ENCODE data around the gene TTC5. TPM values are rescaled to one million over a fixed set of nuclear protein-coding genes. Genes with fewer than 3 reads are reported as not detected.

The TTC5 gene
- total RNA-seq, 1 donor from 2014 or later: 15.1 TPM

DNA sequence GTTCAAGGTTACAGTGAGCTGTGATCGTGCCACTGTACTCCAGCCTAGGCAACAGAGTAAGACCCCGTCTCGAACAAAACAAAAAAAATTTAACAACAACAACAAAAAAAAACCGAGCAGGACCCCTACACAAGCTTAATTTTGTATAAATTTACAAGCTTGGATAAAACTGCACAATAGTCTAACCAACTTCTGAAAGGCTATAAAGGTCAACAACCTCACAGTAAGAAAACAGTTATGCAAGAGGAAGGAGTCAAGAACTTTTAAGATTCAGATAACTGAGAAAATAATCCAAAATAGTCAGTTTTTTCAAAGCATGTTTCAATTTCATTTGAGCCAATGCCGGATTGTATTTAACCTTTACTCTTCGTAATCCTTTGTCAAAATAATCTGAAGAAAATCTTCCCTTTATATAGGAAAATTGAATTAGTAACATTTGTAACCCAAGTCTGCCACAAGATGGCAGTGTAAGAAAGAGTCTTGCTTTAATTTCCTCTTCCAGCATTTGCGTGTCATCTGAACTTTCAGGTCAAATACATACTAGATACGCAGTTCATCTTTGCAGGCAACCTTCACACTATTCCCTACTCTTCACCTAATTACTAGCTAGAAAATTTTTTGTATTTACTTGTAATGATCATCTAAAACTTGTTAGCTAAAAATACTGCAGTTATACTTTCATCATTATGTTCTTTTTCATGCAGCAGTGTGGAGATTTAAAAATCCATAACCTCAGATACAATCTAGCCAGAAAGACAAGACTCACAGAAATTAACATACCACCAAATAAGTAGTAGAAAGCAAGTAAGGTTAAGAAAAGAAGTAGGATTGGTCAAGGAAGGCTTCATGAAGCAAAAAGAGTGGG, 21.5 kb upstream of the TTC5 start:
- no peaks in the 10 kb centered on the region for H3K9me3 ChIP-seq (ENCODE audit: low read depth)
- DNase-seq (ENCODE audit: low spot score): peak; percentile 65
- Mint-ChIP-seq H3K27ac (no peak overlapping the region), H3K4me3 (no peak overlapping the region), H3K27me3 (ENCODE audit: insufficient read depth, low read depth) (no peaks in the 10 kb centered on the region), H3K36me3 (peaks cover 16% of the 10 kb centered on the region), H3K9me3 (no peaks in the 10 kb centered on the region), H3K4me1 (peaks cover 21% of the 10 kb centered on the region)
- H3K27me3 ChIP-seq: no peaks in the 10 kb centered on the region
- H3F3A ChIP-seq (ENCODE audit: low read depth): peaks cover 27% of the 10 kb centered on the region
- no peak overlapping the region for H3K27ac ChIP-seq
- H3K79me2 ChIP-seq (ENCODE audit: low read depth): peaks cover 96% of the 10 kb centered on the region
- peaks cover 55% of the 10 kb centered on the region for H4K20me1 ChIP-seq (ENCODE audit: low read depth)
- H3K4me3 ChIP-seq: no peak overlapping the region
- TF ChIP-seq EZH2 (IDR thresholded peaks at IDR 0.05): no peak
- TF ChIP-seq EZH2phosphoT487 (IDR thresholded peaks at IDR 0.05): no peak
- TF ChIP-seq, protein P1, sequence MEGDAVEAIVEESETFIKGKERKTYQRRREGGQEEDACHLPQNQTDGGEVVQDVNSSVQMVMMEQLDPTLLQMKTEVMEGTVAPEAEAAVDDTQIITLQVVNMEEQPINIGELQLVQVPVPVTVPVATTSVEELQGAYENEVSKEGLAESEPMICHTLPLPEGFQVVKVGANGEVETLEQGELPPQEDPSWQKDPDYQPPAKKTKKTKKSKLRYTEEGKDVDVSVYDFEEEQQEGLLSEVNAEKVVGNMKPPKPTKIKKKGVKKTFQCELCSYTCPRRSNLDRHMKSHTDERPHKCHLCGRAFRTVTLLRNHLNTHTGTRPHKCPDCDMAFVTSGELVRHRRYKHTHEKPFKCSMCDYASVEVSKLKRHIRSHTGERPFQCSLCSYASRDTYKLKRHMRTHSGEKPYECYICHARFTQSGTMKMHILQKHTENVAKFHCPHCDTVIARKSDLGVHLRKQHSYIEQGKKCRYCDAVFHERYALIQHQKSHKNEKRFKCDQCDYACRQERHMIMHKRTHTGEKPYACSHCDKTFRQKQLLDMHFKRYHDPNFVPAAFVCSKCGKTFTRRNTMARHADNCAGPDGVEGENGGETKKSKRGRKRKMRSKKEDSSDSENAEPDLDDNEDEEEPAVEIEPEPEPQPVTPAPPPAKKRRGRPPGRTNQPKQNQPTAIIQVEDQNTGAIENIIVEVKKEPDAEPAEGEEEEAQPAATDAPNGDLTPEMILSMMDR (IDR thresholded peaks at IDR 0.05): peak; percentile 79
- H3K36me3 ChIP-seq: peaks cover 14% of the 10 kb centered on the region
- no peak overlapping the region for H3K9ac ChIP-seq
- no peak overlapping the region for H3K4me2 ChIP-seq
- H2AFZ ChIP-seq (replicated peaks): no peak overlapping the region
- H3K4me1 ChIP-seq: peaks cover 10% of the 10 kb centered on the region

DNA sequence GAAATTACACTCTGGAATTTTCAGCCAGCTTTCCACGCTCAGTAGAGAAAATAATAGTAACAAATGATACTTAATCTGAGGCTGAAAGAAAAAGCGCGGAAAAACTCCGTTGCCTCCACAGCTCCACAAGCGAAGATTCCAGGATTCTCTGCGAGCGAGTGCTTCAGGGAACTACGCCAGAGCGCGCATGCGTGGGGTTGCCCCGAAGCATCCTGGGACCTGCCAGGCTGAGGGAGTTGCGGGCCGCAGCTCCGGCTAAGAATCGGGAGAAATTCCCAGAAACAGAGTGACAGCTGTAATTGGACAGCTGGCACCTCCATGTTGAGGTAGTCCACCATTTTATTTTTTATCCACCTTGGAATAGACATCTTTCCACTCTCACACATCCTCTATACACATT, 12.0 kb upstream of the TTC5 start:
- no peak overlapping the region for H3K4me2 ChIP-seq
- H4K20me1 ChIP-seq (ENCODE audit: low read depth): peaks cover 12% of the 10 kb centered on the region
- peaks cover 35% of the 10 kb centered on the region for H3K36me3 Mint-ChIP-seq
- H3F3A ChIP-seq (ENCODE audit: low read depth): peaks cover 4% of the 10 kb centered on the region
- H3K27ac ChIP-seq: no peak overlapping the region
- H3K9ac ChIP-seq: no peak overlapping the region
- no peak for DNase-seq (ENCODE audit: low spot score)
- H3K9me3 ChIP-seq (ENCODE audit: low read depth): no peaks in the 10 kb centered on the region
- TF ChIP-seq, protein P1 (IDR thresholded peaks at IDR 0.05): no peak
- TF ChIP-seq EZH2phosphoT487 (IDR thresholded peaks at IDR 0.05): no peak
- TF ChIP-seq EZH2 (IDR thresholded peaks at IDR 0.05): no peak
- no peak overlapping the region for H3K27ac Mint-ChIP-seq
- H3K27me3 ChIP-seq: no peaks in the 10 kb centered on the region
- no peaks in the 10 kb centered on the region for H3K9me3 Mint-ChIP-seq
- peaks cover 26% of the 10 kb centered on the region for H3K36me3 ChIP-seq
- H3K4me3 Mint-ChIP-seq: no peak overlapping the region
- H3K27me3 Mint-ChIP-seq (ENCODE audit: insufficient read depth, low read depth): peaks cover 6% of the 10 kb centered on the region
- H3K4me1 Mint-ChIP-seq: no peaks in the 10 kb centered on the region
- H2AFZ ChIP-seq (replicated peaks): no peak overlapping the region
- no peaks in the 10 kb centered on the region for H3K4me1 ChIP-seq
- H3K4me3 ChIP-seq: no peak overlapping the region
- H3K79me2 ChIP-seq (ENCODE audit: low read depth): peaks cover 40% of the 10 kb centered on the region

DNA sequence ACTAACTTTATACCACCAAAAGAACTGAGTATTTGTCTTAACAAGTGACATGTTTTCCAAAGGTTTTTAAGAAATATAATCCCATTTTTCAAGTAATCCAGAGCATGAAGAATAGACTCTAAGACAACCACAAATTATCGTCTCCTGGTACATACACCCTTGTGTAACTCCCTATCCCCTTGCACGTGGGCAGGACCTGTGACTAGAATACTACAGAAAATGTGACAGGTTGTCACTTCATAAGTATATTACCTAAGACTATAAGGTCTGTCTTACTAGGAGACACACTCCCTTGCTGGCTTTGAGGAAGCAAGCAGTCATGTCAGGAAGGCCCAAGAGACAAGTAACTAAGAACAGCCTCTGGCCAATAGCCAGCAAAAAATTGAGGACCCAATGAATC, 8.3 kb upstream of the TTC5 start:
- no peaks in the 10 kb centered on the region for H3K4me1 ChIP-seq
- peaks cover 10% of the 10 kb centered on the region for H3K79me2 ChIP-seq (ENCODE audit: low read depth)
- TF ChIP-seq EZH2phosphoT487 (IDR thresholded peaks at IDR 0.05) (no peak), EZH2 (IDR thresholded peaks at IDR 0.05) (no peak)
- TF ChIP-seq, protein P1 (IDR thresholded peaks at IDR 0.05): no peak
- Mint-ChIP-seq H3K4me3 (no peak overlapping the region), H3K27me3 (ENCODE audit: insufficient read depth, low read depth) (peaks cover 6% of the 10 kb centered on the region), H3K9me3 (peaks cover 2% of the 10 kb centered on the region), H3K27ac (no peak overlapping the region), H3K4me1 (no peaks in the 10 kb centered on the region), H3K36me3 (peaks cover 38% of the 10 kb centered on the region)
- H3K27me3 ChIP-seq: no peaks in the 10 kb centered on the region
- no peaks in the 10 kb centered on the region for H3K9me3 ChIP-seq (ENCODE audit: low read depth)
- H3K4me3 ChIP-seq: no peak overlapping the region
- H3K36me3 ChIP-seq: peaks cover 32% of the 10 kb centered on the region
- H4K20me1 ChIP-seq (ENCODE audit: low read depth): peaks cover 3% of the 10 kb centered on the region
- H3F3A ChIP-seq (ENCODE audit: low read depth): peaks cover 16% of the 10 kb centered on the region
- H3K4me2 ChIP-seq: no peak overlapping the region
- H3K9ac ChIP-seq: no peak overlapping the region
- no peak overlapping the region for H3K27ac ChIP-seq
- no peak overlapping the region for H2AFZ ChIP-seq (replicated peaks)
- DNase-seq (ENCODE audit: low spot score): no peak
